Right lobe of liver (tissue), 6 donors: ENCODE data around the gene CWF19L2. TPM values are rescaled to one million over a fixed set of nuclear protein-coding genes. Genes with fewer than 3 reads are reported as not detected.
"Not testable (repeated sequence)": the region's sequence is repeated elsewhere in the genome, so short reads cannot be mapped to it uniquely, and the experiment has no call there.

Source experiments
- ATAC-seq, 4 donors: fragments of 200-7000 bp; cut with Tn5 transposase; one replicate each; pipeline ENCODE4 v1.9.1; 2020; ENCODE audit warnings: mild to moderate bottlenecking in 4 of 4, moderate library complexity in 4 of 4
- DNase-seq, 3 donors: peaks; one replicate each; pipeline ENCODE4 v3.0.0-alpha.2; 2020
- H3K27ac ChIP-seq, 3 donors: fragments of 200-600 bp; one replicate each; pipeline ENCODE4 v1.8.0; 2022
- H3K27me3 ChIP-seq, 2 donors: fragments of 200-600 bp; one replicate each; pipeline ENCODE4 v1.8.0; 2022
- H3K36me3 ChIP-seq, 4 donors: fragments of 200-600 bp; sonication (generic) in 1 of 4; one replicate each; pipeline versions ENCODE4 v1.5.1 to v1.8.0; 2017 to 2022; ENCODE audit warnings: control low read depth in 1 of 4
- H3K4me1 ChIP-seq, 4 donors: fragments of 200-600 bp; sonication (generic) in 1 of 4; one replicate each; pipeline versions ENCODE4 v1.5.1 to v1.8.0; 2017 to 2022; ENCODE audit warnings: control low read depth in 1 of 4
- H3K4me3 ChIP-seq, 3 donors: fragments of 200-600 bp; one replicate each; pipeline ENCODE4 v1.8.0; 2022
- H3K9me3 ChIP-seq, 4 donors: fragments of 200-600 bp; sonication (generic) in 1 of 4; one replicate each; pipeline versions ENCODE4 v1.5.1 to v1.8.0; 2017 to 2022; ENCODE audit warnings: control low read depth in 1 of 4
- POLR2A ChIP-seq: fragments of 450-650 bp; IDR thresholded peaks from one replicate; pipeline ENCODE4 v1.6.1; 2017; ENCODE audit warnings: antibody characterized with exemption, mild to moderate bottlenecking
- WGBS: methylation state at CpG from one replicate; pipeline ENCODE4 v1.1.6; 2018; ENCODE audit warnings: low coverage, low lambda C conversion rate; ENCODE audit not compliant: insufficient coverage; ENCODE audit errors: missing lambda C conversion rate; 5-methylcytosine and 5-hydroxymethylcytosine counted together
- intact Hi-C, 2 donors: fragments of 100-400 bp; cut with DNase I; formaldehyde crosslinking; loops; one replicate each; pipeline versions ENCODE4 v1.11.2 to v1.14.1; 2022
- total RNA-seq, 6 experiments: library from RNA; depleted of rRNA in 2 of 6; stranded (reverse); fragments of >200 nt in 2 of 6; fragmentation: NEBNext Ultra II Directional in 3 of 6; extraction: Animal tissue kit (Norgen Biotek cat#: 25700) in 3 of 6; gene quantifications; one replicate each; pipeline versions ENCODE4 v1.1.0 to v1.2.4, GENCODE V29; 2016 to 2023
- TF ChIP-seq, protein P1 (sequence below), 4 donors: fragments of 200-600 bp in 3 of 4; fragments of 450-650 bp in 1 of 4; IDR thresholded peaks; one replicate each; pipeline versions ENCODE4 v1.5.1 to v1.8.0; 2016 to 2022; ENCODE audit warnings: antibody characterized with exemption in 4 of 4, mild to moderate bottlenecking in 2 of 4
- donor health status: DM: no; HTN: yes; CAD: no.
- donor health status: DM: no; HTN: no; CAD: no.
- donor health status: DM: no; HTN: no; CAD: no.
- donor health status: DM: no; HTN: yes; CAD: no.
- donor health status: DM: no; HTN: yes; CAD: no.

Gene CWF19L2
- total RNA-seq, 6 experiments from 2014 or later: 4.5 to 6.1 (median 5.3) TPM

- no peak for ATAC-seq
- no peak for DNase-seq
- 40% methylated on average over 2 of the region's 2 CpGs for WGBS
- TF ChIP-seq, protein P1, sequence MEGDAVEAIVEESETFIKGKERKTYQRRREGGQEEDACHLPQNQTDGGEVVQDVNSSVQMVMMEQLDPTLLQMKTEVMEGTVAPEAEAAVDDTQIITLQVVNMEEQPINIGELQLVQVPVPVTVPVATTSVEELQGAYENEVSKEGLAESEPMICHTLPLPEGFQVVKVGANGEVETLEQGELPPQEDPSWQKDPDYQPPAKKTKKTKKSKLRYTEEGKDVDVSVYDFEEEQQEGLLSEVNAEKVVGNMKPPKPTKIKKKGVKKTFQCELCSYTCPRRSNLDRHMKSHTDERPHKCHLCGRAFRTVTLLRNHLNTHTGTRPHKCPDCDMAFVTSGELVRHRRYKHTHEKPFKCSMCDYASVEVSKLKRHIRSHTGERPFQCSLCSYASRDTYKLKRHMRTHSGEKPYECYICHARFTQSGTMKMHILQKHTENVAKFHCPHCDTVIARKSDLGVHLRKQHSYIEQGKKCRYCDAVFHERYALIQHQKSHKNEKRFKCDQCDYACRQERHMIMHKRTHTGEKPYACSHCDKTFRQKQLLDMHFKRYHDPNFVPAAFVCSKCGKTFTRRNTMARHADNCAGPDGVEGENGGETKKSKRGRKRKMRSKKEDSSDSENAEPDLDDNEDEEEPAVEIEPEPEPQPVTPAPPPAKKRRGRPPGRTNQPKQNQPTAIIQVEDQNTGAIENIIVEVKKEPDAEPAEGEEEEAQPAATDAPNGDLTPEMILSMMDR (IDR thresholded peaks at IDR 0.05): no peak
- no peak for TF ChIP-seq POLR2A
- Histone ChIP-seq H3K9me3 (no peaks in the 10 kb centered on the region), H3K27ac (no peak overlapping the region), H3K4me3 (no peak overlapping the region), H3K4me1 (no peaks in the 10 kb centered on the region), H3K27me3 (no peaks in the 10 kb centered on the region), H3K36me3 (peaks cover 0 to 7% (median 0%) of the 10 kb centered on the region in 4 donors)
- intact Hi-C loops: no loop called here
These were observed 29.9 kb downstream of the CWF19L2 start for GRCh38 chr11:107427569-107428180.

DNA sequence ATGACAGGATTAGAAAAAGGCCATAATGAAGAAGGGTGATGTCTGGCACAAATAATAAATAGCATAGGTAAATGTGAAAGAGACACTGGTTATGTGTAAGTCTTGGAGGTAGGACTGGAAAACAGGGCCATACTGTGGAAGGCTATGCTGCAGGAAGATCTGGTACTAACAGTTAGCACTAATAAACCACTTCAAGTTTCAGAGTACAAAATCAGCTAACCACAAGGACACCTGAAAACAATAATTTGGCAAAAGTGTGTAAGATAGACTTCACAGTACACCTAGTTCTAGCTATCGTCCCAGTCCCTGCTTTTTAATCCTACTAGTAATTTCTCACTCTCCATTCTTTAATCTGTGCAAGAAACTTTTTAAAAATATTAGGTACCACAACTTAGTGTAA is 44.3 kb downstream of the CWF19L2 start:
- Histone ChIP-seq H3K4me3 (no peak overlapping the region), H3K36me3 (peaks cover 0 to 9% (median 0%) of the 10 kb centered on the region in 4 donors), H3K27ac (no peak overlapping the region), H3K4me1 (peaks cover 0 to 13% (median 0%) of the 10 kb centered on the region in 4 donors), H3K9me3 (no peaks in the 10 kb centered on the region), H3K27me3 (no peaks in the 10 kb centered on the region)
- DNase-seq: no peak
- ATAC-seq: no peak
- intact Hi-C loops: no loop called here
- 75% methylated on average over 1 of the region's 1 CpG for WGBS
- TF ChIP-seq POLR2A: no peak
- TF ChIP-seq, protein P1 (IDR thresholded peaks at IDR 0.05): no peak

DNA sequence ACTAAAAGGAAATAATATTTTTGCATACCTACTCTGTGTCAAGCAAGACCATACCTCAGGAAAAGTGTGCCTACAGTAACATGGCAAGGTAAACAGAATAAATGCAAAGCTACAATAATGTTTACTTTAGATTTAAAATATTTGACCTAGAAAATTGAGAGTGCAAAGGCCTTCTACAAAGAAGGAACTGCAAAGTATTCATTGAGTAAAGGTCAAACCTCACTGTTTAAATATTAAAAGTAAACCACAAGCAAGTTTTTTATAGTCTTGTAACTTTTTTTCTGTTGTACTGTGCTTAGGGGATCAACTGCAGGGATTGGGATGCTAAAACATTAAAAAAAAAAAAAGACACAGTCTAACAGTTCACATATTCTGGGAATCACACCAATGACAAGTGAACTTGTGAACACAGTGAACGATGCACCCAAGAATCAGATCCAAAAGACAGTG is 48.8 kb downstream of the CWF19L2 start:
- no peak overlapping the region for H3K4me3 ChIP-seq
- H3K36me3 ChIP-seq: no peaks in the 10 kb centered on the region
- intact Hi-C loops: no loop called here
- DNase-seq: no peak
- no peak for TF ChIP-seq POLR2A
- TF ChIP-seq, protein P1 (IDR thresholded peaks at IDR 0.05): no peak
- peaks cover 0 to 22% (median 10%) of the 10 kb centered on the region in 4 donors for H3K4me1 ChIP-seq
- peak; percentile 62 to 78 (median 70) for ATAC-seq
- 25% methylated on average over 1 of the region's 1 CpG for WGBS
- H3K27me3 ChIP-seq: no peaks in the 10 kb centered on the region
- H3K27ac ChIP-seq: no peak overlapping the region
- no peaks in the 10 kb centered on the region for H3K9me3 ChIP-seq

DNA sequence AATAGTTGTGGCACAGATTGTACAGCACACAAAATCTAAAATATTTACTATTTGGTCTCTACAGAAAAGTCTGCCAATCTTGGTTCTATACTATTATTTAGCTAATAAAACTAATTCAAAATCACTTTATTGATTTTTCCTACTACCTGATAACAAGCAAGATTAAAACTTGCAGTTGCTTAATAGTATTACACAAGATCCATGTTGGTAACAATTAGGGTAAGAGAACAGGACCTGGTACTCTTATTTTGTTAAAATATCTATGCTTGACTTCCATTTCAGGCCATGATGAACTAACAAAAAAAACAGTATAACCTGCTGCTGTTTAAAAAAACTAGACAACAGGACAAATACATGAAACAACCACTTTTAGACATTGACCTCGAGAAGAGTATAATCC is 52.4 kb downstream of the CWF19L2 start:
- Histone ChIP-seq H3K4me3 (no peak overlapping the region), H3K36me3 (no peaks in the 10 kb centered on the region), H3K27ac (no peak overlapping the region), H3K4me1 (peaks cover 0 to 22% (median 10%) of the 10 kb centered on the region in 4 donors), H3K9me3 (no peaks in the 10 kb centered on the region), H3K27me3 (no peaks in the 10 kb centered on the region)
- DNase-seq (no peak), ATAC-seq (peak; percentile 74 to 88 (median 84))
- intact Hi-C loops: no loop called here
- TF ChIP-seq, protein P1 (IDR thresholded peaks at IDR 0.05): no peak
- no peak for TF ChIP-seq POLR2A
- 47% methylated on average over 1 of the region's 1 CpG for WGBS

- H3K4me1 ChIP-seq, H3K9me3 ChIP-seq, H3K4me3 ChIP-seq, H3K27me3 ChIP-seq, DNase-seq, H3K36me3 ChIP-seq, H3K27ac ChIP-seq, intact Hi-C loops, ATAC-seq: not testable (repeated sequence)
- 75% methylated on average over 2 of the region's 2 CpGs for WGBS
These were observed 56.5 kb downstream of the CWF19L2 start for GRCh38 chr11:107401131-107401530.
